Upper lobe of left lung (tissue), 4 donors: ENCODE results near the gene DEGS1.

Experiments used
- CTCF ChIP-seq, 6 experiments: fragments of 450-650 bp in 4 of 6; fragments of 200-600 bp in 2 of 6; sonication (generic) in 2 of 6; IDR thresholded peaks; one replicate each; pipeline ENCODE4 v1.5.1; 2016 to 2019; ENCODE audit warnings: antibody characterized with exemption in 6 of 6
- POLR2A ChIP-seq, 4 donors: fragments of 450-650 bp; IDR thresholded peaks; one replicate each; pipeline ENCODE4 v1.5.1; 2016 to 2017; ENCODE audit warnings: antibody characterized with exemption in 4 of 4, mild to moderate bottlenecking in 2 of 4
- POLR2AphosphoS5 ChIP-seq, 2 donors: sonication (generic); formaldehyde crosslinking; IDR thresholded peaks; one replicate each; pipeline ENCODE4 v1.5.1; 2017; ENCODE audit warnings: antibody characterized with exemption in 2 of 2

GRCh38 chr1:224238212-224238611 lies 55.2 kb downstream of the DEGS1 start:
- TF ChIP-seq CTCF (IDR thresholded peaks at IDR 0.05) = no peak
- TF ChIP-seq POLR2A (IDR thresholded peaks at IDR 0.05) = no peak
- no peak for TF ChIP-seq POLR2AphosphoS5 (IDR thresholded peaks at IDR 0.05)
